SK-N-SH treated with all-trans-retinoic acid at 6 μM for 48 hours (cell line): ENCODE results near the gene PNMA3.

ENCODE experiments used
- ATAC-seq: fragments of 200-7000 bp; cut with Tn5 transposase; 3 replicates; pipeline ENCODE4 v1.9.1; 2020; ENCODE audit warnings: mild to moderate bottlenecking, moderate library complexity
- ARNTL ChIP-seq: fragments of 450-650 bp; formaldehyde crosslinking; IDR thresholded peaks from 2 replicates; pipeline ENCODE4 v1.5.0; 2020; ENCODE audit warnings: low read depth, mild to moderate bottlenecking, moderate library complexity, borderline replicate concordance
- BACH2 ChIP-seq: fragments of 250-450 bp; sonication (Bioruptor Pico); IDR thresholded peaks from 2 replicates; pipeline ENCODE4 v1.9.0; 2021; ENCODE audit warnings: mild to moderate bottlenecking, borderline replicate concordance
- CREB5 ChIP-seq: fragments of 250-450 bp; sonication (Bioruptor Pico); IDR thresholded peaks from 2 replicates; pipeline ENCODE4 v1.5.1; 2020; ENCODE audit warnings: low read depth, mild to moderate bottlenecking, moderate library complexity
- CSDC2 ChIP-seq: fragments of 250-450 bp; sonication (Bioruptor Pico); IDR thresholded peaks from 2 replicates; pipeline ENCODE4 v1.5.0; 2020; ENCODE audit warnings: mild to moderate bottlenecking, moderate library complexity
- CSRNP3 ChIP-seq: fragments of 250-450 bp; sonication (Bioruptor Pico); IDR thresholded peaks from 2 replicates; pipeline ENCODE4 v1.5.1; 2021; ENCODE audit warnings: mild to moderate bottlenecking, moderate library complexity
- ESRRG ChIP-seq: fragments of 250-450 bp; sonication (Bioruptor Pico); IDR thresholded peaks from 2 replicates; pipeline ENCODE4 v1.6.1; 2021; ENCODE audit warnings: mild to moderate bottlenecking
- GLIS3 ChIP-seq: fragments of 250-450 bp; sonication (Bioruptor Pico); IDR thresholded peaks from 2 replicates; pipeline ENCODE4 v1.5.0; 2020; ENCODE audit warnings: mild to moderate bottlenecking, moderate library complexity
- OSR1 ChIP-seq: fragments of 250-450 bp; sonication (Bioruptor Pico); IDR thresholded peaks from 2 replicates; pipeline ENCODE4 v1.8.0; 2022; ENCODE audit warnings: moderate library complexity, mild to moderate bottlenecking, inconsistent platforms
- PATZ1 ChIP-seq: fragments of 250-450 bp; sonication (Bioruptor Pico); IDR thresholded peaks from 2 replicates; pipeline ENCODE4 v1.8.0; 2020; ENCODE audit warnings: mild to moderate bottlenecking, moderate library complexity, borderline replicate concordance
- POU6F1 ChIP-seq: fragments of 250-450 bp; sonication (Bioruptor Pico); IDR thresholded peaks from 2 replicates; pipeline ENCODE4 v1.8.0; 2021; ENCODE audit warnings: low read depth, mild to moderate bottlenecking, moderate library complexity, borderline replicate concordance
- PPARA ChIP-seq: fragments of 250-450 bp; sonication (Bioruptor Pico); IDR thresholded peaks from 2 replicates; pipeline ENCODE4 v1.5.0; 2020; ENCODE audit warnings: mild to moderate bottlenecking, borderline replicate concordance
- RARB ChIP-seq: fragments of 250-450 bp; sonication (Bioruptor Pico); IDR thresholded peaks from 2 replicates; pipeline ENCODE4 v1.8.0; 2021; ENCODE audit warnings: mild to moderate bottlenecking, moderate library complexity
- SNAI2 ChIP-seq: fragments of 250-450 bp; sonication (Bioruptor Pico); IDR thresholded peaks from 2 replicates; pipeline ENCODE4 v1.5.0; 2020; ENCODE audit warnings: mild to moderate bottlenecking, moderate library complexity
- TOX ChIP-seq: fragments of 250-450 bp; sonication (Bioruptor Pico); IDR thresholded peaks from 2 replicates; pipeline ENCODE4 v1.8.0; 2021; ENCODE audit warnings: mild to moderate bottlenecking, moderate library complexity, borderline replicate concordance
- TSHZ2 ChIP-seq: fragments of 250-450 bp; sonication (Bioruptor Pico); IDR thresholded peaks from 2 replicates; pipeline ENCODE4 v1.5.0; 2020; ENCODE audit warnings: mild to moderate bottlenecking, moderate library complexity
- ZC3H10 ChIP-seq: fragments of 250-450 bp; sonication (Bioruptor Pico); IDR thresholded peaks from 2 replicates; pipeline ENCODE4 v1.5.1; 2021; ENCODE audit warnings: mild to moderate bottlenecking, moderate library complexity
- ZFP3 ChIP-seq: fragments of 250-450 bp; sonication (Bioruptor Pico); IDR thresholded peaks from 2 replicates; pipeline ENCODE4 v1.5.0; 2020; ENCODE audit warnings: mild to moderate bottlenecking, moderate library complexity
- ZFP30 ChIP-seq: fragments of 450-650 bp; formaldehyde crosslinking; IDR thresholded peaks from 2 replicates; pipeline ENCODE4 v1.5.0; 2022; ENCODE audit warnings: mild to moderate bottlenecking, moderate library complexity
- ZNF565 ChIP-seq: fragments of 450-650 bp; formaldehyde crosslinking; conservative IDR thresholded peaks from 2 replicates; pipeline ENCODE4 v1.5.0; 2020; ENCODE audit warnings: low read depth, mild to moderate bottlenecking, moderate library complexity
- ZNF70 ChIP-seq: fragments of 450-650 bp; formaldehyde crosslinking; IDR thresholded peaks from 2 replicates; pipeline ENCODE4 v1.5.0; 2020; ENCODE audit warnings: mild to moderate bottlenecking, moderate library complexity
- ZNF8 ChIP-seq: fragments of 450-650 bp; formaldehyde crosslinking; IDR thresholded peaks from 2 replicates; pipeline ENCODE4 v1.5.0; 2020; ENCODE audit warnings: mild to moderate bottlenecking, moderate library complexity

Gene PNMA3

GRCh38 chrX:153049093-153049492 is 7.2 kb upstream of the PNMA3 start:
- no peak for ATAC-seq

GRCh38 chrX:153052534-153052933 is 3.7 kb upstream of the PNMA3 start:
- TF ChIP-seq SNAI2 (CRISPR knock-in tag): no peak
- no peak for TF ChIP-seq PPARA (CRISPR knock-in tag)
- ATAC-seq: no peak

More at GRCh38 chrX:153049093-153049492, 7.2 kb upstream of the PNMA3 start:
- TF ChIP-seq ZNF565 (CRISPR knock-in tag): no peak
- no peak for TF ChIP-seq ZFP30 (CRISPR knock-in tag)
- no peak for TF ChIP-seq PPARA (CRISPR knock-in tag)
- no peak for TF ChIP-seq CSRNP3 (CRISPR knock-in tag)
- no peak for TF ChIP-seq BACH2 (CRISPR knock-in tag)
- no peak for TF ChIP-seq OSR1
- TF ChIP-seq GLIS3 (CRISPR knock-in tag): no peak
- TF ChIP-seq ARNTL (CRISPR knock-in tag): no peak
- TF ChIP-seq CREB5 (CRISPR knock-in tag): no peak
- TF ChIP-seq ZC3H10 (CRISPR knock-in tag): no peak
- no peak for TF ChIP-seq CSDC2 (CRISPR knock-in tag)
- TF ChIP-seq ZNF70 (CRISPR knock-in tag): no peak
- no peak for TF ChIP-seq ZFP3 (CRISPR knock-in tag)
- TF ChIP-seq TSHZ2 (CRISPR knock-in tag): no peak
- TF ChIP-seq ZNF8: no peak
- TF ChIP-seq POU6F1 (CRISPR knock-in tag): no peak
- no peak for TF ChIP-seq PATZ1 (CRISPR knock-in tag)
- no peak for TF ChIP-seq ESRRG (CRISPR knock-in tag)
- TF ChIP-seq TOX (CRISPR knock-in tag): no peak
- no peak for TF ChIP-seq RARB

- ATAC-seq: no peak
- TF ChIP-seq TSHZ2 (CRISPR knock-in tag) (no peak), ZFP3 (CRISPR knock-in tag) (no peak), ESRRG (CRISPR knock-in tag) (no peak), TOX (CRISPR knock-in tag) (no peak)
- TF ChIP-seq, all 23 proteins: peak for 0
These were observed 1.0 kb downstream of the PNMA3 start for GRCh38 chrX:153057281-153057680.
